Measurements from ENCODE around the gene DDX59. TPM values are rescaled to one million over a fixed set of nuclear protein-coding genes. Genes with fewer than 3 reads are reported as not detected.

The DDX59 gene
- total RNA-seq, 3 donors from 2014 or later, result 23.6 to 30.1 (median 24.2) TPM

DNA sequence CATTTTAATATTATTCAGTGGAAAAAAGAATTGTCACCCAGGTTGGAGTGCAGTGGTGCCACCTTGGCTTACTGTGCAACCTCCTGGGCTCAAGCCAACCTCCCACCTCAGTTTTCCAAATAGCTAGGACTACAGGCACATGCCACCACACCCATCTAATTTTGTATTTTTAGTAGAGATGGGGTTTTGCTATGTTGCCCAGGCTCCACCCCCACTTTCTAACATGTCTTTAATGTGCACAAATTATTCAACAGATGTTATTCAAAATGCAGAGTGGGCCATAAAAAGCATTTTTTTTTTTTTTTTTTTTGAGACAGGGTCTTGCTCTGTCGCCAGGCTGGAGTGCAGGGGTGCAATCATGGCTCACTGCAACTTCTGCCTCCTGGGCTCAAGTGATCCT is 17.3 kb downstream of the DDX59 start:
- H3K36me3 ChIP-seq, result no peaks in the 10 kb centered on the region
- H3K4me1 ChIP-seq, result no peaks in the 10 kb centered on the region
- H3K27me3 ChIP-seq, result no peaks in the 10 kb centered on the region
- no peak overlapping the region for H3K27ac ChIP-seq
- no peak overlapping the region for H3K4me3 ChIP-seq
- TF ChIP-seq CTCF (IDR thresholded peaks at IDR 0.05) (no peak), POLR2AphosphoS5 (IDR thresholded peaks at IDR 0.05) (no peak), POLR2A (IDR thresholded peaks at IDR 0.05) (no peak)
- intact Hi-C loops (cut with DNase I; ENCODE audit: low total_unique reads), result no loop called here
- no peak for DNase-seq (ENCODE audit: low spot score in 2 of 2)
- no peaks in the 10 kb centered on the region for H3K9me3 ChIP-seq

DNA sequence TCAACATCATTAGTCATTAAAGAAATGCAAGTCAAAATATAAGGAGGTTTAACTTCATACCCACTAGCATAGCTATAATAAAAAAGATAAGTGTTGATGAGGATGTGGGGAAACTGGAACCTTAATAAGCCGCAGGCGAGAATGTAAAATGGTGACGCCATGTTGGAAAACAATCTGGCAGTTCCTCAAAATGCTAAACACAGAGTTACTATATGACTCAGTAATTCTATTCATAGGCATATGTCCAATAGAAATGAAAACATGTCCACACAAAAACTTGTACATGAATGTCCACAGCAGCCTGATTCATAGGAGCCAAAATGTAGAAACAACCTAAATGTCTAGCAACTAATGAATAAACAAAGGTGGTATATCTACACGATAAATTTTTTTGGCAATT is 23.2 kb downstream of the DDX59 start:
- H3K27ac ChIP-seq, result no peak overlapping the region
- TF ChIP-seq POLR2A (IDR thresholded peaks at IDR 0.05) (no peak), POLR2AphosphoS5 (IDR thresholded peaks at IDR 0.05) (no peak), CTCF (IDR thresholded peaks at IDR 0.05) (no peak)
- DNase-seq (ENCODE audit: low spot score in 2 of 2), result no peak
- peaks cover 6% of the 10 kb centered on the region for H3K36me3 ChIP-seq
- intact Hi-C loops (cut with DNase I; ENCODE audit: low total_unique reads), result no loop called here
- no peaks in the 10 kb centered on the region for H3K4me1 ChIP-seq
- H3K27me3 ChIP-seq, result no peaks in the 10 kb centered on the region
- no peak overlapping the region for H3K4me3 ChIP-seq
- H3K9me3 ChIP-seq, result no peaks in the 10 kb centered on the region

- peaks cover 6% of the 10 kb centered on the region for H3K36me3 ChIP-seq
- intact Hi-C loops (cut with DNase I; ENCODE audit: low total_unique reads), result no loop called here
- H3K27me3 ChIP-seq, result no peaks in the 10 kb centered on the region
- TF ChIP-seq CTCF (IDR thresholded peaks at IDR 0.05) (no peak), POLR2AphosphoS5 (IDR thresholded peaks at IDR 0.05) (no peak), POLR2A (IDR thresholded peaks at IDR 0.05) (no peak)
- H3K4me1 ChIP-seq, result no peaks in the 10 kb centered on the region
- no peak overlapping the region for H3K4me3 ChIP-seq
- H3K27ac ChIP-seq, result no peak overlapping the region
- no peak for DNase-seq (ENCODE audit: low spot score in 2 of 2)
- no peaks in the 10 kb centered on the region for H3K9me3 ChIP-seq
These were observed 25.7 kb downstream of the DDX59 start for GRCh38 chr1:200644021-200644420.

- Histone ChIP-seq H3K4me3 (no peak overlapping the region), H3K27ac (no peak overlapping the region), H3K4me1 (no peaks in the 10 kb centered on the region), H3K27me3 (no peaks in the 10 kb centered on the region), H3K36me3 (peaks cover 6% of the 10 kb centered on the region), H3K9me3 (no peaks in the 10 kb centered on the region)
- DNase-seq (ENCODE audit: low spot score in 2 of 2), result no peak
- no peak for TF ChIP-seq POLR2AphosphoS5 (IDR thresholded peaks at IDR 0.05)
- TF ChIP-seq POLR2A (IDR thresholded peaks at IDR 0.05), result no peak
- no peak for TF ChIP-seq CTCF (IDR thresholded peaks at IDR 0.05)
- intact Hi-C loops (cut with DNase I; ENCODE audit: low total_unique reads), result no loop called here
These were observed 27.2 kb downstream of the DDX59 start for GRCh38 chr1:200642481-200642880.

DNA sequence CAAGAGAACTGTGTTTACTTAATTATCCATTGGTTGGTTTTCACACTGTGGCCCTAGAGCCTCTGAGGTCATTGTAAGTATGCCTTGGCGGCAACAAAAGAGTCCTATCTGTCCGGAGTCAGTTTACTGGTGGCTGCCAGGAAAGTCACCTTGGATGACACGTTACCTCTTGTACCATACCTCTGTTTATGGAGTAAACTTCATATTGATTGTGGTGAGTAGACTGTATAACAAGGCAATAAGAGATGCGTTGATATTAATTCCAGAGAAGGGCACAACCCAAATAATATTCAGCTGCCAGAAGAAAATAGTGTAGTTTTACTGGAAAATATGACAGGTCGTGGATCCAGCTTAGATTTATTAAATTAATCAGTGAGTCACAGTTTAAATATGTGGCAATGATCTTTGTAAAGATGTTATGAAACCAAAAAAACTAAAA is 28.7 kb downstream of the DDX59 start:
- Histone ChIP-seq H3K36me3 (no peaks in the 10 kb centered on the region), H3K27ac (no peak overlapping the region)
- TF ChIP-seq CTCF (IDR thresholded peaks at IDR 0.05) (no peak), POLR2A (IDR thresholded peaks at IDR 0.05) (no peak), POLR2AphosphoS5 (IDR thresholded peaks at IDR 0.05) (no peak)

More for the DNA sequence above, 28.7 kb downstream of the DDX59 start:
- Histone ChIP-seq H3K27me3 (no peaks in the 10 kb centered on the region), H3K4me1 (no peaks in the 10 kb centered on the region), H3K4me3 (no peak overlapping the region), H3K9me3 (no peaks in the 10 kb centered on the region)
- DNase-seq (ENCODE audit: low spot score in 2 of 2), result no peak
- intact Hi-C loops (cut with DNase I; ENCODE audit: low total_unique reads), result no loop called here
